HL-60 (cell line): ENCODE data around the gene PKD1L1.

ENCODE experiments used
- GABPA ChIP-seq: IDR thresholded peaks from 2 replicates; pipeline ENCODE4 v1.6.1; 2012; ENCODE audit warnings: low read depth
- POLR2AphosphoS5 ChIP-seq: IDR thresholded peaks from 2 replicates; pipeline ENCODE4 v1.6.1; 2012; ENCODE audit warnings: low read depth
- SPI1 ChIP-seq: IDR thresholded peaks from 2 replicates; pipeline ENCODE4 v1.6.1; 2012; ENCODE audit warnings: low read depth, mild to moderate bottlenecking, borderline replicate concordance
- TF ChIP-seq, protein P1 (sequence below): IDR thresholded peaks from 2 replicates; pipeline ENCODE4 v1.6.1; 2012; ENCODE audit warnings: low read depth; ENCODE audit not compliant: insufficient replicate concordance
- TF ChIP-seq, protein P2 (sequence below): IDR thresholded peaks from one replicate; pipeline ENCODE4 v1.5.1; 2011; ENCODE audit warnings: low read length, control low read depth, inconsistent platforms; ENCODE audit not compliant: insufficient read depth

DNA sequence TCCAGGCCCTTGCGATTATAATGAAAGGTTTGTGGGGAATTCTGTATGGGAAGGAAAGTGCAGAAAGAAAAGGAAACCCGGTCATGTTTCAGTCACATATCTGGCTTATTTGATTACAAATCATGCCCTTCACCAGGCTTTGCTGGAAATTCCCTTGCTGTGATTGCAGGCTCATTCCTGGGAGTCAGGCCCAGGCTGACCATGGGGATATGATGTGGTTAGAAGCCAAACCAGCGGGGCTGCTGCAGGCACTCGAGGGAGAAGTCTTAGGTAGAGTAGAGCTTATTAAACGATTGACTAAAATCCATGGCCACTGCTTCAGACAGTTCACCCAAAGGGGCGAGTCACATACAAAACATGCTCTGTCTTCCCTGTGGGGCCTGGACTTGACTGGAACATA is 16.2 kb downstream of the PKD1L1 start:
- TF ChIP-seq, protein P1, sequence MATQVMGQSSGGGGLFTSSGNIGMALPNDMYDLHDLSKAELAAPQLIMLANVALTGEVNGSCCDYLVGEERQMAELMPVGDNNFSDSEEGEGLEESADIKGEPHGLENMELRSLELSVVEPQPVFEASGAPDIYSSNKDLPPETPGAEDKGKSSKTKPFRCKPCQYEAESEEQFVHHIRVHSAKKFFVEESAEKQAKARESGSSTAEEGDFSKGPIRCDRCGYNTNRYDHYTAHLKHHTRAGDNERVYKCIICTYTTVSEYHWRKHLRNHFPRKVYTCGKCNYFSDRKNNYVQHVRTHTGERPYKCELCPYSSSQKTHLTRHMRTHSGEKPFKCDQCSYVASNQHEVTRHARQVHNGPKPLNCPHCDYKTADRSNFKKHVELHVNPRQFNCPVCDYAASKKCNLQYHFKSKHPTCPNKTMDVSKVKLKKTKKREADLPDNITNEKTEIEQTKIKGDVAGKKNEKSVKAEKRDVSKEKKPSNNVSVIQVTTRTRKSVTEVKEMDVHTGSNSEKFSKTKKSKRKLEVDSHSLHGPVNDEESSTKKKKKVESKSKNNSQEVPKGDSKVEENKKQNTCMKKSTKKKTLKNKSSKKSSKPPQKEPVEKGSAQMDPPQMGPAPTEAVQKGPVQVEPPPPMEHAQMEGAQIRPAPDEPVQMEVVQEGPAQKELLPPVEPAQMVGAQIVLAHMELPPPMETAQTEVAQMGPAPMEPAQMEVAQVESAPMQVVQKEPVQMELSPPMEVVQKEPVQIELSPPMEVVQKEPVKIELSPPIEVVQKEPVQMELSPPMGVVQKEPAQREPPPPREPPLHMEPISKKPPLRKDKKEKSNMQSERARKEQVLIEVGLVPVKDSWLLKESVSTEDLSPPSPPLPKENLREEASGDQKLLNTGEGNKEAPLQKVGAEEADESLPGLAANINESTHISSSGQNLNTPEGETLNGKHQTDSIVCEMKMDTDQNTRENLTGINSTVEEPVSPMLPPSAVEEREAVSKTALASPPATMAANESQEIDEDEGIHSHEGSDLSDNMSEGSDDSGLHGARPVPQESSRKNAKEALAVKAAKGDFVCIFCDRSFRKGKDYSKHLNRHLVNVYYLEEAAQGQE = no peak
- TF ChIP-seq POLR2AphosphoS5 (no peak), GABPA (no peak), SPI1 (no peak)
- TF ChIP-seq, protein P2, sequence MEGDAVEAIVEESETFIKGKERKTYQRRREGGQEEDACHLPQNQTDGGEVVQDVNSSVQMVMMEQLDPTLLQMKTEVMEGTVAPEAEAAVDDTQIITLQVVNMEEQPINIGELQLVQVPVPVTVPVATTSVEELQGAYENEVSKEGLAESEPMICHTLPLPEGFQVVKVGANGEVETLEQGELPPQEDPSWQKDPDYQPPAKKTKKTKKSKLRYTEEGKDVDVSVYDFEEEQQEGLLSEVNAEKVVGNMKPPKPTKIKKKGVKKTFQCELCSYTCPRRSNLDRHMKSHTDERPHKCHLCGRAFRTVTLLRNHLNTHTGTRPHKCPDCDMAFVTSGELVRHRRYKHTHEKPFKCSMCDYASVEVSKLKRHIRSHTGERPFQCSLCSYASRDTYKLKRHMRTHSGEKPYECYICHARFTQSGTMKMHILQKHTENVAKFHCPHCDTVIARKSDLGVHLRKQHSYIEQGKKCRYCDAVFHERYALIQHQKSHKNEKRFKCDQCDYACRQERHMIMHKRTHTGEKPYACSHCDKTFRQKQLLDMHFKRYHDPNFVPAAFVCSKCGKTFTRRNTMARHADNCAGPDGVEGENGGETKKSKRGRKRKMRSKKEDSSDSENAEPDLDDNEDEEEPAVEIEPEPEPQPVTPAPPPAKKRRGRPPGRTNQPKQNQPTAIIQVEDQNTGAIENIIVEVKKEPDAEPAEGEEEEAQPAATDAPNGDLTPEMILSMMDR = no peak
